Tibial nerve (tissue), 4 donors: ENCODE data around the gene IL36RN. TPM values are rescaled to one million over a fixed set of nuclear protein-coding genes. Genes with fewer than 3 reads are reported as not detected.

Experiments used
- DNase-seq, 2 donors: peaks; one replicate each; pipeline ENCODE4 v3.0.0-alpha.2; 2019; ENCODE audit warnings: low spot score in 2 of 2
- H3K27ac ChIP-seq, 4 donors: fragments of 200-600 bp; sonication (generic) in 3 of 4; one replicate each; pipeline ENCODE4 v1.5.1; 2017 to 2019; ENCODE audit warnings: mild to moderate bottlenecking in 1 of 4
- H3K27me3 ChIP-seq, 2 donors: fragments of 200-600 bp; sonication (generic) in 1 of 2; one replicate each; pipeline versions ENCODE4 v1.5.1 to v1.6.0; 2017 to 2019
- H3K36me3 ChIP-seq, 3 donors: fragments of 200-600 bp; sonication (generic); one replicate each; pipeline ENCODE4 v1.5.1; 2018 to 2019
- H3K4me1 ChIP-seq, 4 donors: fragments of 200-600 bp; sonication (generic) in 3 of 4; one replicate each; pipeline ENCODE4 v1.5.1; 2017 to 2019
- H3K4me3 ChIP-seq, 4 donors: fragments of 200-600 bp; sonication (generic) in 3 of 4; one replicate each; pipeline ENCODE4 v1.5.1; 2017 to 2019; ENCODE audit warnings: mild to moderate bottlenecking in 1 of 4, moderate library complexity in 1 of 4
- H3K9me3 ChIP-seq, 4 donors: fragments of 200-600 bp; sonication (generic) in 3 of 4; one replicate each; pipeline ENCODE4 v1.5.1; 2017 to 2019
- EP300 ChIP-seq, 2 donors: sonication (generic); formaldehyde crosslinking; IDR thresholded peaks; one replicate each; pipeline ENCODE4 v1.6.1; 2017; ENCODE audit warnings: antibody characterized with exemption in 2 of 2, mild to moderate bottlenecking in 1 of 2
- POLR2A ChIP-seq, 2 donors: fragments of 450-650 bp; IDR thresholded peaks; one replicate each; pipeline ENCODE4 v1.6.1; 2017; ENCODE audit warnings: antibody characterized with exemption in 2 of 2, mild to moderate bottlenecking in 2 of 2, moderate library complexity in 2 of 2
- WGBS, 2 donors: methylation state at CpG; one replicate each; pipeline ENCODE4 v1.1.5; 2018; 5-methylcytosine and 5-hydroxymethylcytosine counted together
- total RNA-seq, 4 donors: library from RNA; depleted of rRNA; stranded (reverse); fragments of >200 nt; gene quantifications; one replicate each; pipeline ENCODE4 v1.1.0, GENCODE V29; 2016
- TF ChIP-seq, protein P1 (sequence below), 5 experiments: fragments of 200-600 bp in 3 of 5; fragments of 450-650 bp in 2 of 5; sonication (generic) in 3 of 5; IDR thresholded peaks; one replicate each; pipeline ENCODE4 v1.5.1; 2016 to 2019; ENCODE audit warnings: antibody characterized with exemption in 5 of 5, mild to moderate bottlenecking in 3 of 5, moderate library complexity in 2 of 5

IL36RN gene
- total RNA-seq, 4 donors from 2014 or later, result not detected

- Histone ChIP-seq H3K36me3 (no peaks in the 10 kb centered on the region), H3K27me3 (no peaks in the 10 kb centered on the region), H3K4me1 (no peaks in the 10 kb centered on the region), H3K4me3 (no peak overlapping the region), H3K9me3 (peaks cover 0 to 10% (median 0%) of the 10 kb centered on the region in 4 donors), H3K27ac (no peak overlapping the region)
- DNase-seq, result no peak
- TF ChIP-seq POLR2A (IDR thresholded peaks at IDR 0.05), result no peak
- no peak for TF ChIP-seq EP300 (IDR thresholded peaks at IDR 0.05)
- TF ChIP-seq, protein P1, sequence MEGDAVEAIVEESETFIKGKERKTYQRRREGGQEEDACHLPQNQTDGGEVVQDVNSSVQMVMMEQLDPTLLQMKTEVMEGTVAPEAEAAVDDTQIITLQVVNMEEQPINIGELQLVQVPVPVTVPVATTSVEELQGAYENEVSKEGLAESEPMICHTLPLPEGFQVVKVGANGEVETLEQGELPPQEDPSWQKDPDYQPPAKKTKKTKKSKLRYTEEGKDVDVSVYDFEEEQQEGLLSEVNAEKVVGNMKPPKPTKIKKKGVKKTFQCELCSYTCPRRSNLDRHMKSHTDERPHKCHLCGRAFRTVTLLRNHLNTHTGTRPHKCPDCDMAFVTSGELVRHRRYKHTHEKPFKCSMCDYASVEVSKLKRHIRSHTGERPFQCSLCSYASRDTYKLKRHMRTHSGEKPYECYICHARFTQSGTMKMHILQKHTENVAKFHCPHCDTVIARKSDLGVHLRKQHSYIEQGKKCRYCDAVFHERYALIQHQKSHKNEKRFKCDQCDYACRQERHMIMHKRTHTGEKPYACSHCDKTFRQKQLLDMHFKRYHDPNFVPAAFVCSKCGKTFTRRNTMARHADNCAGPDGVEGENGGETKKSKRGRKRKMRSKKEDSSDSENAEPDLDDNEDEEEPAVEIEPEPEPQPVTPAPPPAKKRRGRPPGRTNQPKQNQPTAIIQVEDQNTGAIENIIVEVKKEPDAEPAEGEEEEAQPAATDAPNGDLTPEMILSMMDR (IDR thresholded peaks at IDR 0.05), result no peak
- WGBS, 2 donors, result 86 to 91% methylated on average over 4 of the region's 4 CpGs
Measured at GRCh38 chr2:113098041-113098440, 39.0 kb downstream of the IL36RN start.

GRCh38 chr2:113098532-113098931 is 39.5 kb downstream of the IL36RN start:
- no peak for DNase-seq
- Histone ChIP-seq H3K4me1 (no peaks in the 10 kb centered on the region), H3K4me3 (no peak overlapping the region), H3K27ac (no peak overlapping the region), H3K27me3 (no peaks in the 10 kb centered on the region), H3K36me3 (no peaks in the 10 kb centered on the region), H3K9me3 (peaks cover 0 to 10% (median 0%) of the 10 kb centered on the region in 4 donors)
- WGBS, 2 donors, result 82 to 94% methylated on average over 4 to 6 of the region's 6 CpGs
- no peak for TF ChIP-seq POLR2A (IDR thresholded peaks at IDR 0.05)
- TF ChIP-seq EP300 (IDR thresholded peaks at IDR 0.05), result no peak
- TF ChIP-seq, protein P1 (IDR thresholded peaks at IDR 0.05), result no peak

DNA sequence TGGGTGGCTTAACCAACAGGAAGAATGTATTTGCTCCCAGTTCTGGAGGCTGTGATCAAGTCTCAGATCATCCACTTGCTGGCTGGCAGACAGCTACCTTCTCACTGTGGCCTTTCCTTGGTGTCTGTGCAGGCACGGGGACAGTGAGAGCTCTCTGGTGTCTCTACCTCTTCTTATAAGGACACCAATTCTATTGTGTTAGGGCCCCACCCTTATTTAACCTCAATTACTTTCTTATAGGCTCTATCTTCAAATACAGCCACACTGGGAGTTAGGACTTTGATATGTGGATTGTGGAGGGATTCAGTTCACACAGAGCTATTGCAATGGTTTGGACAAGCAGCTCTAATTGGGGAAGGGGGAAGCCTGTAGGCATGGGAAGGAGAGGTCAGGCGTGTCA is 43.1 kb downstream of the IL36RN start:
- H3K27ac ChIP-seq, result no peak overlapping the region
- no peaks in the 10 kb centered on the region for H3K36me3 ChIP-seq
- TF ChIP-seq POLR2A (IDR thresholded peaks at IDR 0.05) (no peak), EP300 (IDR thresholded peaks at IDR 0.05) (no peak)
- TF ChIP-seq, protein P1 (IDR thresholded peaks at IDR 0.05), result no peak
- no peak overlapping the region for H3K4me3 ChIP-seq
- H3K9me3 ChIP-seq, result no peaks in the 10 kb centered on the region
- H3K4me1 ChIP-seq, result no peaks in the 10 kb centered on the region
- WGBS, 2 donors, result 85 to 91% methylated on average over 2 of the region's 2 CpGs
- no peaks in the 10 kb centered on the region for H3K27me3 ChIP-seq
- DNase-seq, result no peak

DNA sequence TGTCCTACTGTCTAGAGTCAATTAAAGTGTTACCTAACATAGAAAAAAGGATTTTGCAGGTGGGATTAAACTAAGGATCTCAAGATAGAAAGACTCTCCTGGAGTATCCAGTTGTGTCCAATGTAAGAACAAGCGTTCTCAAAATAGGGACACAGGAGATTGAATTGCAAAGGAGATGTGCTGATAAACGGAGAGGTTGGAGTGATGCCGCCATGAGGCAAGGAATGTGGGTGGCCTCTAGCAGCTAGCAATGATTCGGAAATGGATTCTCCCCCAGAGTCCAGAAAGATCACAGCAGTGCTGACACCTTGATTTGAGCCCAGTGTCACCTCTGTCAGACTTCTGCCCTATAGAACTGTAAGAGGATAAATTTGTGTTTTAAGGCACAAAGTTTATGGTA is 44.3 kb downstream of the IL36RN start:
- Histone ChIP-seq H3K4me1 (no peaks in the 10 kb centered on the region), H3K36me3 (no peaks in the 10 kb centered on the region), H3K27me3 (no peaks in the 10 kb centered on the region), H3K27ac (no peak overlapping the region), H3K9me3 (no peaks in the 10 kb centered on the region), H3K4me3 (no peak overlapping the region)
- TF ChIP-seq EP300 (IDR thresholded peaks at IDR 0.05) (no peak), POLR2A (IDR thresholded peaks at IDR 0.05) (no peak)
- TF ChIP-seq, protein P1 (IDR thresholded peaks at IDR 0.05), result no peak
- 92% methylated on average over 4 of the region's 4 CpGs for WGBS, 2 donors
- no peak for DNase-seq

GRCh38 chr2:113104054-113104611 is 45.1 kb downstream of the IL36RN start:
- TF ChIP-seq, protein P1 (IDR thresholded peaks at IDR 0.05), result no peak
- TF ChIP-seq EP300 (IDR thresholded peaks at IDR 0.05), result no peak
- TF ChIP-seq POLR2A (IDR thresholded peaks at IDR 0.05), result no peak
- 87 to 90% methylated on average over 3 of the region's 3 CpGs for WGBS, 2 donors
- Histone ChIP-seq H3K4me3 (no peak overlapping the region), H3K36me3 (no peaks in the 10 kb centered on the region), H3K4me1 (no peaks in the 10 kb centered on the region), H3K27ac (no peak overlapping the region), H3K27me3 (no peaks in the 10 kb centered on the region), H3K9me3 (no peaks in the 10 kb centered on the region)
- no peak for DNase-seq
